HepG2 (cell line): ENCODE data around the gene PLSCR5.

Experiments used
- CAMTA2 ChIP-seq: sonication (generic); formaldehyde crosslinking; IDR thresholded peaks from 2 replicates; pipeline ENCODE4 v1.4.0; 2020; ENCODE audit warnings: mild to moderate bottlenecking, missing genetic modification reagents, borderline replicate concordance
- HDAC6 ChIP-seq: fragments of 200-600 bp; sonication (generic); IDR thresholded peaks from 2 replicates; pipeline ENCODE4 v1.7.0; 2017; ENCODE audit warnings: mild to moderate bottlenecking, antibody characterized with exemption, low read length, low read depth
- MXD4 ChIP-seq: IDR thresholded peaks from 2 replicates; pipeline ENCODE4 v1.6.1; 2016; ENCODE audit warnings: mild to moderate bottlenecking, missing biosample characterization, missing genetic modification reagents
- RFX1 ChIP-seq: fragments of 450-650 bp; IDR thresholded peaks from 2 replicates; pipeline ENCODE4 v1.6.1; 2017
- RNF2 ChIP-seq: fragments of 450-650 bp; conservative IDR thresholded peaks from 2 replicates; pipeline ENCODE4 v1.6.1; 2016; ENCODE audit warnings: low read depth
- SNAPC2 ChIP-seq: sonication (generic); formaldehyde crosslinking; IDR thresholded peaks from 2 replicates; pipeline ENCODE4 v1.8.1; 2022; ENCODE audit warnings: mild to moderate bottlenecking, missing genetic modification reagents
- ZKSCAN1 ChIP-seq: fragments of 150-350 bp; IDR thresholded peaks from 2 replicates; pipeline ENCODE4 v1.6.1; 2014; ENCODE audit warnings: low read length
- ZNF12 ChIP-seq: sonication (generic); formaldehyde crosslinking; IDR thresholded peaks from 2 replicates; pipeline ENCODE4 v1.5.0; 2020; ENCODE audit warnings: missing genetic modification reagents
- ZNF274 ChIP-seq: sonication (generic); formaldehyde crosslinking; IDR thresholded peaks from 2 replicates; pipeline ENCODE4 v1.5.1; 2020; ENCODE audit warnings: mild to moderate bottlenecking, missing genetic modification reagents
- ZNF292 ChIP-seq: sonication (generic); formaldehyde crosslinking; IDR thresholded peaks from 2 replicates; pipeline ENCODE4 v1.8.1; 2022; ENCODE audit warnings: mild to moderate bottlenecking, low read depth, missing genetic modification reagents, borderline replicate concordance
- ZNF816 ChIP-seq: sonication (generic); formaldehyde crosslinking; IDR thresholded peaks from 2 replicates; pipeline ENCODE4 v1.8.0; 2022; ENCODE audit warnings: missing genetic modification reagents, mild to moderate bottlenecking, borderline replicate concordance
- TF ChIP-seq, protein P1 (sequence below): sonication (generic); formaldehyde crosslinking; IDR thresholded peaks from 2 replicates; pipeline ENCODE4 v1.5.0; 2020; ENCODE audit warnings: mild to moderate bottlenecking, missing genetic modification reagents, moderate library complexity
- TF ChIP-seq, protein P2 (sequence below): IDR thresholded peaks from 2 replicates; pipeline ENCODE4 v1.6.1; 2016
- TF ChIP-seq, protein P3 (sequence below): IDR thresholded peaks from 2 replicates; pipeline ENCODE4 v1.6.1; 2016; ENCODE audit warnings: missing genetic modification reagents, missing compliant biosample characterization

DNA sequence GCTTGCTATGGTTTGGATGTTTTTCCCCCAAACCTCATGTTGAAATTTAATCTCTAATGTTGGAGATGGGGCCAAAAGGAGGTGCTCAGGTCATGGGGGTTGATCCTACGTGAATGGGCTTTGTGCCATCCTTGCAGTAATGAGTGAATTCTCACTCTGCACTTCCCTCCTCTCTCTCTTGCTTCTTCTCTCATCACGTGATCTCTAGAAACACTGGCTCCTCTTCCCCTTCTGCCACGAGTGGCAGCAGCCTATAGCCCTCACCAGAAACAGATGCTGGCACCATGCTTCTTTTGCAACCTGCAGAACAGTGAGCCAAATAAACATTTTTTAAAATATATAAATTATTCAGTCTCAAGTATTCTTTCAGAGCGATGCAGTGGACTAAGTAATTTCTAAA is 47.4 kb downstream of the PLSCR5 start:
- TF ChIP-seq ZNF12 (CRISPR knock-in tag) (no peak), RFX1 (no peak), SNAPC2 (CRISPR knock-in tag) (no peak), ZNF292 (CRISPR knock-in tag) (no peak), CAMTA2 (CRISPR knock-in tag) (no peak), ZNF274 (CRISPR knock-in tag) (no peak), ZNF816 (CRISPR knock-in tag) (no peak), HDAC6 (no peak), RNF2 (no peak), ZKSCAN1 (no peak), MXD4 (no peak)
- TF ChIP-seq, protein P1, sequence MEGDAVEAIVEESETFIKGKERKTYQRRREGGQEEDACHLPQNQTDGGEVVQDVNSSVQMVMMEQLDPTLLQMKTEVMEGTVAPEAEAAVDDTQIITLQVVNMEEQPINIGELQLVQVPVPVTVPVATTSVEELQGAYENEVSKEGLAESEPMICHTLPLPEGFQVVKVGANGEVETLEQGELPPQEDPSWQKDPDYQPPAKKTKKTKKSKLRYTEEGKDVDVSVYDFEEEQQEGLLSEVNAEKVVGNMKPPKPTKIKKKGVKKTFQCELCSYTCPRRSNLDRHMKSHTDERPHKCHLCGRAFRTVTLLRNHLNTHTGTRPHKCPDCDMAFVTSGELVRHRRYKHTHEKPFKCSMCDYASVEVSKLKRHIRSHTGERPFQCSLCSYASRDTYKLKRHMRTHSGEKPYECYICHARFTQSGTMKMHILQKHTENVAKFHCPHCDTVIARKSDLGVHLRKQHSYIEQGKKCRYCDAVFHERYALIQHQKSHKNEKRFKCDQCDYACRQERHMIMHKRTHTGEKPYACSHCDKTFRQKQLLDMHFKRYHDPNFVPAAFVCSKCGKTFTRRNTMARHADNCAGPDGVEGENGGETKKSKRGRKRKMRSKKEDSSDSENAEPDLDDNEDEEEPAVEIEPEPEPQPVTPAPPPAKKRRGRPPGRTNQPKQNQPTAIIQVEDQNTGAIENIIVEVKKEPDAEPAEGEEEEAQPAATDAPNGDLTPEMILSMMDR (CRISPR knock-in tag) = no peak
- TF ChIP-seq, protein P2, sequence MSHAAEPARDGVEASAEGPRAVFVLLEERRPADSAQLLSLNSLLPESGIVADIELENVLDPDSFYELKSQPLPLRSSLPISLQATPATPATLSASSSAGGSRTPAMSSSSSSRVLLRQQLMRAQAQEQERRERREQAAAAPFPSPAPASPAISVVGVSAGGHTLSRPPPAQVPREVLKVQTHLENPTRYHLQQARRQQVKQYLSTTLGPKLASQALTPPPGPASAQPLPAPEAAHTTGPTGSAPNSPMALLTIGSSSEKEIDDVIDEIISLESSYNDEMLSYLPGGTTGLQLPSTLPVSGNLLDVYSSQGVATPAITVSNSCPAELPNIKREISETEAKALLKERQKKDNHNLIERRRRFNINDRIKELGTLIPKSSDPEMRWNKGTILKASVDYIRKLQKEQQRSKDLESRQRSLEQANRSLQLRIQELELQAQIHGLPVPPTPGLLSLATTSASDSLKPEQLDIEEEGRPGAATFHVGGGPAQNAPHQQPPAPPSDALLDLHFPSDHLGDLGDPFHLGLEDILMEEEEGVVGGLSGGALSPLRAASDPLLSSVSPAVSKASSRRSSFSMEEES (CRISPR knock-in tag) = no peak
- TF ChIP-seq, protein P3, sequence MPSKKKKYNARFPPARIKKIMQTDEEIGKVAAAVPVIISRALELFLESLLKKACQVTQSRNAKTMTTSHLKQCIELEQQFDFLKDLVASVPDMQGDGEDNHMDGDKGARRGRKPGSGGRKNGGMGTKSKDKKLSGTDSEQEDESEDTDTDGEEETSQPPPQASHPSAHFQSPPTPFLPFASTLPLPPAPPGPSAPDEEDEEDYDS (CRISPR knock-in tag) = no peak
